Measurements from ENCODE around the gene CSGALNACT2. TPM values are rescaled to one million over a fixed set of nuclear protein-coding genes. Genes with fewer than 3 reads are reported as not detected.

The CSGALNACT2 gene
- total and polyA plus RNA-seq, 8 donors = 2.3 to 8.6 (median 4.9) TPM

DNA sequence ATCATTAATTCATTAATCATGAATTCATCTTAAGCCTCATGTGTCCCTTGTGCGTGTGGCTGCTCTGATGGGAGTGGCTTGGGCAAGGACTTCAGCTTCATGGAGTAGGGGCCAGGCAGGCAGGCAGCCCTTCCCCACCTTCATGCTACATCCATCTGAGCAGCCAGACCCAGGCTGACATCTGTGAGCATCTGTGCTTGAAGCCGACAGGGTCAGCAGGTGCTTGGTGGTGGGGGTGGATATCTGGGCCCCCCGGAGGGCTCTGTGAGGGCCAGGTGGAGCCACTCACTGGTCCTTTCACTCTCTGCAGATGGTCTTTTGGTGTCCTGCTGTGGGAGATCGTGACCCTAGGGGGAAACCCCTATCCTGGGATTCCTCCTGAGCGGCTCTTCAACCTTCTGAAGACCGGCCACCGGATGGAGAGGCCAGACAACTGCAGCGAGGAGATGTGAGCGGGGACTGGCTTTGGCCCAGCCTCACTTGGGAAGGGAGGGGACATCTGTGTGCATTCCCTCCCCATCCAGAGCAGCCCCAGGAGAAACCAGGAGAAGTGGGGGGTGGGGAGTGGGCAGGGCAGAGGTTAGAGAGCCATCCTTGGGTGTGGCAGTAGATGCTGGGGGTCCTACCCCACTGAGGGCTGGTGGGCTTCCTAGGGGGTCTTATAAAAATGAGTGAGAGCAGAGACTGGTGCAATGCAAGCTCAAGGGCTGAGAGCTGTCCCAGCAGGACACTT, 14.7 kb upstream of the CSGALNACT2 start:
- TF ChIP-seq, protein P1, sequence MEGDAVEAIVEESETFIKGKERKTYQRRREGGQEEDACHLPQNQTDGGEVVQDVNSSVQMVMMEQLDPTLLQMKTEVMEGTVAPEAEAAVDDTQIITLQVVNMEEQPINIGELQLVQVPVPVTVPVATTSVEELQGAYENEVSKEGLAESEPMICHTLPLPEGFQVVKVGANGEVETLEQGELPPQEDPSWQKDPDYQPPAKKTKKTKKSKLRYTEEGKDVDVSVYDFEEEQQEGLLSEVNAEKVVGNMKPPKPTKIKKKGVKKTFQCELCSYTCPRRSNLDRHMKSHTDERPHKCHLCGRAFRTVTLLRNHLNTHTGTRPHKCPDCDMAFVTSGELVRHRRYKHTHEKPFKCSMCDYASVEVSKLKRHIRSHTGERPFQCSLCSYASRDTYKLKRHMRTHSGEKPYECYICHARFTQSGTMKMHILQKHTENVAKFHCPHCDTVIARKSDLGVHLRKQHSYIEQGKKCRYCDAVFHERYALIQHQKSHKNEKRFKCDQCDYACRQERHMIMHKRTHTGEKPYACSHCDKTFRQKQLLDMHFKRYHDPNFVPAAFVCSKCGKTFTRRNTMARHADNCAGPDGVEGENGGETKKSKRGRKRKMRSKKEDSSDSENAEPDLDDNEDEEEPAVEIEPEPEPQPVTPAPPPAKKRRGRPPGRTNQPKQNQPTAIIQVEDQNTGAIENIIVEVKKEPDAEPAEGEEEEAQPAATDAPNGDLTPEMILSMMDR (IDR thresholded peaks at IDR 0.05) = no peak
- H3K27ac ChIP-seq = no peak overlapping the region
- intact Hi-C loops (cut with DNase I) = no loop called here
- no peaks in the 10 kb centered on the region for H3K9me3 ChIP-seq
- H3K4me3 ChIP-seq = no peak overlapping the region
- no peaks in the 10 kb centered on the region for H3K4me1 ChIP-seq
- 77 to 91% methylated on average over 9 of the region's 9 CpGs for WGBS, 2 donors
- ATAC-seq (no peak), DNase-seq (peak in 2 of 6 donors; percentile 5 to 22), FAIRE-seq (no peak)
- no peaks in the 10 kb centered on the region for H3K27me3 ChIP-seq
- H3K36me3 ChIP-seq = no peaks in the 10 kb centered on the region

- TF ChIP-seq, protein P1 (IDR thresholded peaks at IDR 0.05) = no peak
- H3K4me1 ChIP-seq = no peaks in the 10 kb centered on the region
- no peak overlapping the region for H3K4me3 ChIP-seq
- intact Hi-C loops (cut with DNase I) = no loop called here
- FAIRE-seq = no peak
- H3K27ac ChIP-seq = no peak overlapping the region
- no peaks in the 10 kb centered on the region for H3K27me3 ChIP-seq
- 64 to 72% methylated on average over 6 of the region's 6 CpGs for WGBS, 2 donors
- DNase-seq = peak in 1 of 6 donors; percentile 5
- no peaks in the 10 kb centered on the region for H3K9me3 ChIP-seq
- ATAC-seq = no peak
- no peaks in the 10 kb centered on the region for H3K36me3 ChIP-seq
These were observed 14.1 kb upstream of the CSGALNACT2 start for GRCh38 chr10:43124094-43124521.

GRCh38 chr10:43124574-43125273, 13.5 kb upstream of the CSGALNACT2 start:
- peak in 2 of 6 donors; percentile 2 to 9 for DNase-seq
- no peak overlapping the region for H3K4me3 ChIP-seq

GRCh38 chr10:43125274-43125845, 12.9 kb upstream of the CSGALNACT2 start:
- Histone ChIP-seq H3K4me1 (no peaks in the 10 kb centered on the region), H3K27ac (no peak overlapping the region), H3K9me3 (no peaks in the 10 kb centered on the region), H3K27me3 (no peaks in the 10 kb centered on the region), H3K36me3 (no peaks in the 10 kb centered on the region), H3K4me3 (no peak overlapping the region)
- FAIRE-seq (no peak), DNase-seq (peak in 1 of 6 donors; percentile 13), ATAC-seq (no peak)
- WGBS, 2 donors = 91 to 93% methylated on average over 8 of the region's 8 CpGs
- intact Hi-C loops (cut with DNase I) = no loop called here
- TF ChIP-seq, protein P1 (IDR thresholded peaks at IDR 0.05) = no peak

More at GRCh38 chr10:43124574-43125273, 13.5 kb upstream of the CSGALNACT2 start:
- 81 to 89% methylated on average over 9 of the region's 9 CpGs for WGBS, 2 donors
- H3K36me3 ChIP-seq = no peaks in the 10 kb centered on the region
- no peaks in the 10 kb centered on the region for H3K4me1 ChIP-seq
- no peaks in the 10 kb centered on the region for H3K9me3 ChIP-seq
- TF ChIP-seq, protein P1 (IDR thresholded peaks at IDR 0.05) = no peak
- intact Hi-C loops (cut with DNase I) = no loop called here
- no peak overlapping the region for H3K27ac ChIP-seq
- ATAC-seq = no peak
- H3K27me3 ChIP-seq = no peaks in the 10 kb centered on the region
- FAIRE-seq = no peak
